ENCODE results near the gene PRCP. TPM values are rescaled to one million over a fixed set of nuclear protein-coding genes. Genes with fewer than 3 reads are reported as not detected.

The PRCP gene
- total and polyA plus RNA-seq, 2 donors (not counting 1 experiment from before 2014, with no cell fraction given), result 24.6 to 37.7 TPM

DNA sequence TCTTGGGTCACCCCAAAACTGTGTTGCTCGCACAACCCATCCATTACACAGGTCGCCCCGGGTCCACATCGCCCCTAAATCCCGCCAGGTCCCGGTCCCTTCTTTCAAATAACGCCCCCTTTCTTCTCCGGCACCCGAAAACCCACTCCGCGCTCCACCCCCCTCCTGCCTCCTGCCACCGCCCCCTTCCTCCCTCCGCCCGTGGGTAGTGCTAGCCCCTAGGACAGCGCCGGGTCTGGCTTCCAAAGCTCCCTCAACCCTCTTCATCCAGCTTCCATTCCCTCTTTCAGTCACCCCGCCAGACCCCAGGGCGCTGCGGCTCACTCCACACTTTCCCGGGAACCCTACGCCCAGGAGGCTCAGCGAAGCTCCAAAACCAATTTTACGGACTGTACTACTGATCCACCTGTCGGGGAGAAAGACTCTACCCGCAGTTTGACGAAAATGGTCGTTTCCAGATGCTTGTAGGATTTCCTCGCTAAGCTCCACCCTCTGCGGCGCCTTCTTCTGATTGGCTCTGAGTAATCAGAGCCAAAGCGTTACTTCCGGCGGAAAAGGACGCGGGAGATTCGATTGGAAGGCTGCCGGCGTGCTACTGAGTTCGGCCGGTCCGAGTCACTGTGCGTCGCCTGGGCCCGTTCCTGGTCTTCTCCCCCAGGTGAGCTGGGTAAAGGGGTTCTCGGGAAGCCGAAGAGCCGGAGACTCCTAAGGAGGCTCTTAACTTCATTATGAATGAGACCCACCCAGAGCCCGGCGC, 1.1 kb upstream of the PRCP start, which contains the start of gene DDIAS:
Gene DDIAS, plus strand, starts transcription at position 572 of the 757 bp plus-strand sequence. CDS start 13,003 bp downstream, outside the sequence.
- 1% methylated on average over 43 of the region's 49 CpGs for WGBS (ENCODE audit: insufficient coverage)
- POLR2A ChIA-PET, result interaction anchor here (0.6 to 2.5 kb wide), 9 partner anchors 26 to 385 kb away, joined by 3 to 25 read pairs (median 4); partner anchors contain the start of genes CCDC90B, PCF11 and RAB30
- Histone ChIP-seq H3K27me3 (replicated peaks in 1 of 4; ENCODE audit: control extremely low read depth in 1 of 4, control insufficient read depth in 3 of 4, insufficient read depth in 4 of 4, low read length in 3 of 4) (no peaks in the 10 kb centered on the region), H4K20me1 (ENCODE audit: control insufficient read depth, insufficient read depth, low read length, poor library complexity, severe bottlenecking) (peaks cover 4% of the 10 kb centered on the region), H3K4me3 (ENCODE audit: control extremely low read depth in 1 of 5, extremely low read depth in 1 of 5, insufficient read depth in 1 of 5, low read depth in 2 of 5, low read length in 4 of 5) (peak within 1 kb of the TSS; percentile 54 to 97 (median 93)), H3K4me2 (replicated peaks; ENCODE audit: low read depth, low read length, poor library complexity, severe bottlenecking) (peak within 1 kb of the TSS; percentile 83), H3K79me2 (ENCODE audit: control insufficient read depth, insufficient read depth, low read length) (peaks cover 49% of the 10 kb centered on the region), H3K9ac (ENCODE audit: low read length) (peak within 1 kb of the TSS; percentile 78), H2AFZ (ENCODE audit: insufficient read depth, low read depth, low read length, poor library complexity, severe bottlenecking) (peak within 1 kb of the TSS; percentile 89), H3K36me3 (replicated peaks in 1 of 2; ENCODE audit: control extremely low read depth in 1 of 2, control insufficient read depth in 1 of 2, extremely low read depth in 1 of 2, insufficient read depth in 2 of 2, low read length in 1 of 2) (peaks cover 0 to 2% of the 10 kb centered on the region in 2 experiments), H3K9me3 (ENCODE audit: control extremely low read depth in 1 of 3, control insufficient read depth in 2 of 3, insufficient read depth in 1 of 3, low read length in 2 of 3) (peaks cover 0 to 3% (median 0%) of the 10 kb centered on the region in 3 donors), H3K4me1 (ENCODE audit: control insufficient read depth in 2 of 2, insufficient read depth in 2 of 2, low read length in 2 of 2) (peaks cover 39 to 42% of the 10 kb centered on the region in 2 donors), H3K27ac (ENCODE audit: low read length in 2 of 2) (peak within 1 kb of the TSS; percentile 94 to 95)
- ATAC-seq (ENCODE audit: low read depth) (peak; percentile 67), DNase-seq (peak; percentile 98)
- Mint-ChIP-seq H3K27me3 (no peaks in the 10 kb centered on the region), H3K9me3 (ENCODE audit: insufficient read depth) (no peaks in the 10 kb centered on the region), H3K4me3 (peak within 1 kb of the TSS; percentile 100), H3K27ac (peak within 1 kb of the TSS; percentile 99), H3K4me1 (peaks cover 48% of the 10 kb centered on the region)
- no peak for TF ChIP-seq EZH2 (IDR thresholded peaks at IDR 0.05; ENCODE audit: borderline replicate concordance, insufficient read depth, low read depth, low read length, poor library complexity, severe bottlenecking)
- TF ChIP-seq, protein P1, sequence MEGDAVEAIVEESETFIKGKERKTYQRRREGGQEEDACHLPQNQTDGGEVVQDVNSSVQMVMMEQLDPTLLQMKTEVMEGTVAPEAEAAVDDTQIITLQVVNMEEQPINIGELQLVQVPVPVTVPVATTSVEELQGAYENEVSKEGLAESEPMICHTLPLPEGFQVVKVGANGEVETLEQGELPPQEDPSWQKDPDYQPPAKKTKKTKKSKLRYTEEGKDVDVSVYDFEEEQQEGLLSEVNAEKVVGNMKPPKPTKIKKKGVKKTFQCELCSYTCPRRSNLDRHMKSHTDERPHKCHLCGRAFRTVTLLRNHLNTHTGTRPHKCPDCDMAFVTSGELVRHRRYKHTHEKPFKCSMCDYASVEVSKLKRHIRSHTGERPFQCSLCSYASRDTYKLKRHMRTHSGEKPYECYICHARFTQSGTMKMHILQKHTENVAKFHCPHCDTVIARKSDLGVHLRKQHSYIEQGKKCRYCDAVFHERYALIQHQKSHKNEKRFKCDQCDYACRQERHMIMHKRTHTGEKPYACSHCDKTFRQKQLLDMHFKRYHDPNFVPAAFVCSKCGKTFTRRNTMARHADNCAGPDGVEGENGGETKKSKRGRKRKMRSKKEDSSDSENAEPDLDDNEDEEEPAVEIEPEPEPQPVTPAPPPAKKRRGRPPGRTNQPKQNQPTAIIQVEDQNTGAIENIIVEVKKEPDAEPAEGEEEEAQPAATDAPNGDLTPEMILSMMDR (IDR thresholded peaks at IDR 0.05), result peak; percentile 13
- CTCF ChIA-PET, result interaction anchor here (0.6 to 12.3 kb wide), 18 partner anchors 9 to 824 kb away, joined by 3 to 135 read pairs (median 4); partner anchors contain the start of gene PCF11
- intact Hi-C loops (cut with micrococcal nuclease), result loop anchor here (1.0 kb wide), 6 partner anchors 19 to 385 kb away; partner anchors contain the start of genes ANKRD42, CCDC90B and RAB30

All from B cell (primary cell).